GM18907 (cell line): ENCODE measurements around the gene SLC15A3.

Source experiments
- ATAC-seq: cut with Tn5 transposase; IDR thresholded peaks from one replicate; pipeline ENCODE4 v1.9.1; 2021; ENCODE audit warnings: mild to moderate bottlenecking, moderate library complexity; ENCODE audit not compliant: unreplicated experiment

The SLC15A3 gene

GRCh38 chr11:60931917-60932316, 20.1 kb downstream of the SLC15A3 start:
- ATAC-seq, result no peak

GRCh38 chr11:60930394-60930793, 21.6 kb downstream of the SLC15A3 start:
- ATAC-seq, result no peak

- no peak for ATAC-seq
These were observed 22.2 kb downstream of the SLC15A3 start for GRCh38 chr11:60929764-60930163.

GRCh38 chr11:60928563-60929001, 23.4 kb downstream of the SLC15A3 start:
- ATAC-seq, result no peak

- ATAC-seq, result no peak
These were observed 24.4 kb downstream of the SLC15A3 start for GRCh38 chr11:60927600-60927999.

GRCh38 chr11:60927061-60927592, 24.8 kb downstream of the SLC15A3 start:
- no peak for ATAC-seq

- ATAC-seq, result no peak
These were observed 25.5 kb downstream of the SLC15A3 start for GRCh38 chr11:60926500-60926899.

GRCh38 chr11:60925868-60926267, 26.1 kb downstream of the SLC15A3 start:
- no peak for ATAC-seq

- ATAC-seq, result no peak
These were observed 26.8 kb downstream of the SLC15A3 start for GRCh38 chr11:60924906-60925853.

- ATAC-seq, result no peak
These were observed 27.7 kb downstream of the SLC15A3 start, which contains the start of gene TMEM132A for GRCh38 chr11:60924110-60924905. TMEM132A (plus strand) TSS chr11:60924460; CDS start chr11:60924634, 174 bp downstream.

- no peak for ATAC-seq
These were observed 28.2 kb downstream of the SLC15A3 start for GRCh38 chr11:60923800-60924109.

- ATAC-seq, result no peak
These were observed 28.6 kb downstream of the SLC15A3 start for GRCh38 chr11:60923326-60923725.

GRCh38 chr11:60922906-60923305, 29.1 kb downstream of the SLC15A3 start:
- ATAC-seq, result no peak

GRCh38 chr11:60921777-60922335, 30.1 kb downstream of the SLC15A3 start:
- ATAC-seq, result no peak

- no peak for ATAC-seq
These were observed 30.7 kb downstream of the SLC15A3 start for GRCh38 chr11:60921259-60921658.

GRCh38 chr11:60919956-60920355, 32.0 kb downstream of the SLC15A3 start:
- ATAC-seq, result no peak

- ATAC-seq, result no peak
These were observed 32.7 kb downstream of the SLC15A3 start for GRCh38 chr11:60919320-60919719.

- ATAC-seq, result no peak
These were observed 33.1 kb downstream of the SLC15A3 start for GRCh38 chr11:60918939-60919265.

- no peak for ATAC-seq
These were observed 33.6 kb downstream of the SLC15A3 start for GRCh38 chr11:60918251-60918938.

GRCh38 chr11:60917267-60917666, 34.7 kb downstream of the SLC15A3 start:
- ATAC-seq, result no peak
